Fibroblast of gingiva (primary cell): ENCODE measurements around the gene CFLAR.
A peak's percentile ranks its signal among the peaks of the same experiment; 100 is the strongest.
"Not testable (repeated sequence)": the region's sequence is repeated elsewhere in the genome, so short reads cannot be mapped to it uniquely, and the experiment has no call there.

Source experiments
- DNase-seq: peaks from one replicate; pipeline ENCODE4 v3.0.0-alpha.2; 2011; ENCODE audit warnings: low read depth

The CFLAR gene

DNA sequence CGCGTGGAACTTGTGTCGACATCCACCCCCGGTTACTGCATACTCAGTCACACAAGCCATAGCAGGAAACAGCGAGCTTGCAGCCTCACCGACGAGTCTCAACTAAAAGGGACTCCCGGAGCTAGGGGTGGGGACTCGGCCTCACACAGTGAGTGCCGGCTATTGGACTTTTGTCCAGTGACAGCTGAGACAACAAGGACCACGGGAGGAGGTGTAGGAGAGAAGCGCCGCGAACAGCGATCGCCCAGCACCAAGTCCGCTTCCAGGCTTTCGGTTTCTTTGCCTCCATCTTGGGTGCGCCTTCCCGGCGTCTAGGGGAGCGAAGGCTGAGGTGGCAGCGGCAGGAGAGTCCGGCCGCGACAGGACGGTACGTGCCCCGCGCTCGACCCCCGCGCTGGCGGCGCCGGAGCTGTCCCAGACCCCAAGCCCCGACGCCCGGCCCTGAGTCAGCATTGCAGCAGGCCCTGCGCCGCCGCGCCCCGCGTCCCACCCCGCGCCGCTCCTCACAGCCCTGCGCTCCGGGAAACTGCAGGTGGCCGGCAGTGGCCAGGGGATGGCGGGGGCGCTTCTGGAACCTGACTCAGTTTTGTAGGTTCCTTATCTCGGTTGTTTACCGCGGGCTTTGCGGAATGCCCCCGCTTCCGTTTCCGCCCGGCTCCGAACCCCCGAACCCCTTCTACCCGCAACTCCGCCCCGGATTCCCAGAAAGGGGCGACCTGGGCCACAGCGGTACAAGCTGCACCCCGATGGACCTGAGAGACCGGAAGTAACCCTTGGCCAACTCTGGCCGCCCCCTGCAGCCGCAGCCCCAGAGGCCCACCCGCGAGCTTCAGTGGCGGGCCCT, at the start of gene CFLAR:
TSS of gene CFLAR (plus strand) at position 50 of the 844 bp plus-strand sequence. CDS start 13,702 bp downstream, outside the sequence.
- peak; percentile 89 for DNase-seq

GRCh38 chr2:201070948-201071478, 45.0 kb upstream of the CFLAR start:
- peak; percentile 26 for DNase-seq

- peak; percentile 92 for DNase-seq
Observed at GRCh38 chr2:201071479-201072200, 44.3 kb upstream of the CFLAR start, which contains the start of the genes HYCC2 and NDUFB3. TSS of gene HYCC2 (minus strand) at chr2:201071671. CDS start at chr2:201024009, 47,662 bp downstream. TSS of gene NDUFB3 (plus strand) at chr2:201072001. CDS start at chr2:201078883, 6,882 bp downstream.

DNA sequence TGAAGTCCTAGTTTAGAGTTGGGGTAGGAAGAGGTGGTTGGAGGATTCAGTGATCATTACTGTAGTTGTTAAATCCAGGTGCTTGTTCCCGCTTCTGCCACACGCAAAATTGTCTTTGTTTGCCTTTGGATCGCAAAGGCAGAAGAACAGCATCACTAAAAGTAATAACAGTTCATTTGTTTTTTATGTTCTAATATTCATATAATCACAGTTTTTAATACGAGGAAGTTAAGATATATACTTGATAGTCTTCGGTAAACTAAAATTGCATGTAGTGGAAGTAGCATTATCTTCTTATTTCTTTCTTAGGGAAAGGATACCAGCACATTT, 43.8 kb upstream of the CFLAR start:
- no peak for DNase-seq

- DNase-seq, result no peak
Observed at GRCh38 chr2:201073071-201073470, 42.9 kb upstream of the CFLAR start.

DNA sequence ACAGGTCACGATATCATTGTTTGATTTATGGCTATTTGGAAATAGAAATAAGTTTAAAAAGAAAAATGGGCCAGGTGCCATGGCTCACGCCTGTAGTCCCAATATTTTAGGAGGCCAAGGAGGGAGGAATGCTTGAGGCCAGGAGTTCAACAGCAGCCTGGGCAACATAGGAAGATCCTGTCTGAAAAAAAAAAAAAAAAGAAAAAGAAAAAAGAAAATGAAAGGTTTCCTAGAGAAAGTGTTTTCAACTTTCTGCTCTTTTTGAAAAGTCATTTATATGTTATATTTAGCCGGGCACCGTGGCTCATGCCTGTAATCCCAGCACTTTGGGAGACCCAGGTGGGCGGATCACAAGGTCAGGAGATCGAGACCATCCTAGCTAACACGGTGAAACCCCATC, 41.0 kb upstream of the CFLAR start:
- no peak for DNase-seq

GRCh38 chr2:201084863-201085262, 31.1 kb upstream of the CFLAR start:
- DNase-seq, result no peak

DNA sequence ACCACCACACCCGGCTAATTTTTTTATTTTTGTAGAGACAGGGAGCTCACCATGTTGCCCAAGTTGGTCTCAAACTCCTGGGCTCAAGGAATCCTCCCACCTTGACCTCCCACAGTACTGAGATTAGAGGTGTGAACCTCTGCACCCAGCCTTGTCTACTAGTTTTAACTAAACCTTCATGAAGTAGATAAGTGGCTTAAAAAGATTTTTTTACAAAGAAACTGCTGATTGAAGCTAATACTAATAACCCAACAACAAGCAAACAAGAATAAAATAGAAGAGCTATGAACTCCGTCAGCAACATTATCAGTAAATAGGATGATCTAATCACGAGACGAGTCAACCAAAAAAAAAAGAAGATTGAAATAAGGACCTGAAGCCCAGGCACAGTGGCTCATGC, 25.4 kb upstream of the CFLAR start:
- no peak for DNase-seq

DNA sequence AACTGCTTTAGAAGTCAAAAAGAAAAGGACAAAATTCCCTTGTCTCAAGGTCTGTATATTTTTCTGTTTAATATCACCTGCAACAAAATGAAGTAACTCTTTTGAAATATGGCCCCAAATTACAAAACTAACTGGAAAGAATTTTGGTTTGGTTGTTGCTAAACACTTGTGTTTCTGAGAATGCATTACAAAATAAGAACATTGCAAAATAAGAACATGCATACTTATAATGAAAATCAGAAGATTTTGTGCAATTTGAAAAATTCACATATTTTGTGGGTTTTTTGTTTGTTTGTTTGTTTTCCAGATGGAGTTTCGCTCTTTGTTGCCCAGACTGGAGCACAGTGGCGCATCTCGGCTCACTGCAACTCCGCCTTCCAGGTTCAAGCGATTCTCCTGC, 22.4 kb upstream of the CFLAR start:
- DNase-seq, result peak; percentile 87

DNA sequence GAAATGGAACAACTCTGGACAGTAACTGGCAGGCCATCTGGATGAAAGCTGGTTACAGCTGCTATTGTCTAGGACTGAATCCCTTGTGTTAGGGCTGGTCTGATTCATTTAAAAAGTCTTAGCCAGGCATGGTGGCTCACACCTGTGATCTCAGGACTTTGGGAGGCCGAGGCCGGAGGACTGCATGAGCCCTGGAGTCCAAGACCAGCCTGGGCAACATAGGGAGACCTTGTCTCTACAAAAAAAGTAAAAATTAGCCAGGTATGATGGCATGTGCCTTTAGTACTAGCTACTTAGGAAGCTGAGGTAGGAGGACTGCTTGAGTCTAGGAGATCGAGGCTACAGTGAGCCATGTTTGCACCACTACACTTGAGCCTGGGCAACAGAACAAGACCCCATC, 15.5 kb upstream of the CFLAR start:
- no peak for DNase-seq

DNA sequence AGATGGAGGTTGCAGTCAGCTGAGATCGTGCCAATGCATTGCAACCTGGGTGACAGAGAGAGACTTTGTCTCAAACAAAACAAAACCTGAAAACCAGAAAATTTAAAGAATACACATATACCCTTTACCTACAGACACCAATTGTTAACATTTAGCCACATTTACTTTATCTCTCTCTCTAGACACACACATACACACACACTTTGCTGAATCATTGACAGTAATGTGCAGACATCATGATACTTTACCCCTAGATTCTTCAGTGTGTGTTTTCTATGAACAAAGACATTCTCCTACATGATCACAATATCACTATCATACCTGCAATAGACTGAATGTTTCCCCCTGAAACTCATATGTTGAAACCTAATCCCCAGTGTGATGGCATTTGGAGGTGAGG, 10.2 kb upstream of the CFLAR start:
- no peak for DNase-seq

DNA sequence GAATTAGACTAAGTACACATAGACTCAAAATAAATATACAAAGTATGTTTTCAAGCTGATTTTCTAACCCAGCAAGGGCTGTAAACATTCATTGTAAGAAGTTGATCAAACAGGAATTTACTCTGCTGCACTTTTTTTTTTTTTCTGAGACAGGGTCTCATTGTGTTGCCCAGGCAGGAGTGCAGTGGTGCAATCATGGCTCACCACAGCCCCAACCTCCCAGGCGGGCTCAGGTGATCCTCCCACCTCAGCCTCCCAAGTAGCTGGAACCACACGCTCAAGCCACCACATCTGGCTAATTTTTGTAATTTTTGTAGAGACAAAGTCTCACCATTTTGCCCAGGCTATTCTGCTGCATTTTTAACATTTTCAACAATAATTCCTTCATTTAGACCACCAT, 8.3 kb upstream of the CFLAR start:
- DNase-seq, result no peak

GRCh38 chr2:201108341-201108740, 7.6 kb upstream of the CFLAR start:
- DNase-seq, result no peak

DNA sequence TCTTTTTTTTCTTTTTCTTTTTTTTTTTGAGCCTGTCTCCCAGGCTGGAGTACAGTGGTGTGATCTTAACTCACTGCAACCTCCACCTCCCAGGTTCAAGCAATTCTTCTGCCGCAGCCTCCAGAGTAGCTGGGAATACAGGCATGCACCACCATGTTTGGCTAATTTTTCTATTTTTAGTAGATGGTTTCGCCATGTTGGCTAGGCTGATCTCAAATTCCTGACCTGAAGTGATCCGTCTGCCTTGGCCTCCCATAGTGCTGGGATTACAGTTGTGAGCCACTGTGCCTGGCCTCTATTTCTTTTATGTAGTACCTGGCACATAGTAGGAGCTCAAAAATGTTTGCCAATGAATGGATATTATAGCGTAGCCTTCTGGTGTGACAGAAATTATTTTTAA, 6.8 kb upstream of the CFLAR start:
- DNase-seq, result no peak

GRCh38 chr2:201110615-201111014, 5.3 kb upstream of the CFLAR start:
- DNase-seq, result no peak

DNA sequence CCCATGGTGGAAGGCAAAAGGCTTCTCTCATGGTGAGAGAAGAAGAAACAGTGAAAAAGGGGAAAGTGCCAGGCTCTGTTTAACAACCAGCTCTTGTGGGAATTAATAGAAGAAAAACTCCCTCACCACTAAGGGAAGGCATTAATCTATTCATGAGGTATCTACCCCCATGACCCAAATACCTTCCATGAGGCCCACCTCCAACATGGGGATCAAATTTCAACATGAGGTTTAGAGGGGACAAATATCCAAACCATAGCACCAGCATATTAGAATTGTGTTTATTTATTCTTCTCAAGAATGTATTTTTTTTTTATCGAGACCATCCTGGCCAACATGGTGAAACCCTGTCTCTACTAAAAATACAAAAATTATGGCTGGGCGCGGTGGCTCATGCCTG, 4.9 kb upstream of the CFLAR start:
- DNase-seq, result peak; percentile 90

DNA sequence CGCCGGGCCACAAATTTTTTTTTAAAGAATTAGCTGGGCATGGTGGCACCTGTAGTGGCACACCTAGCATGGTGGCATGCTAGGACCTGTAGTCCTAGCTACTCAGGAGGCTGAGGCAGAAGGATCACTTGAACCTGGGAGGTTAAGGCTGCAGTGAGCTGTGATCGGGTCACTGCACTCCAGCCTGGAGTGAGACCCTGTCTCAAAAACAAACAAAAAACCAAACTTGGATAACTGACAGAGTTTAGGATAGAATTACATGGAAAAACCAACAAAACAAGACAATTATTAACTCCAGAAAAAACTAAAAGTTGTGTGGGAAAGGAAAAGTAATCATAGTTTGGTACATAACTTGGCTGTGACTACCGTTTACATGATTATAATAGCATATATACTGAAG, 1.6 kb upstream of the CFLAR start:
- no peak for DNase-seq

- DNase-seq, result peak; percentile 50
Observed at GRCh38 chr2:201114846-201115245, 1.1 kb upstream of the CFLAR start.

DNA sequence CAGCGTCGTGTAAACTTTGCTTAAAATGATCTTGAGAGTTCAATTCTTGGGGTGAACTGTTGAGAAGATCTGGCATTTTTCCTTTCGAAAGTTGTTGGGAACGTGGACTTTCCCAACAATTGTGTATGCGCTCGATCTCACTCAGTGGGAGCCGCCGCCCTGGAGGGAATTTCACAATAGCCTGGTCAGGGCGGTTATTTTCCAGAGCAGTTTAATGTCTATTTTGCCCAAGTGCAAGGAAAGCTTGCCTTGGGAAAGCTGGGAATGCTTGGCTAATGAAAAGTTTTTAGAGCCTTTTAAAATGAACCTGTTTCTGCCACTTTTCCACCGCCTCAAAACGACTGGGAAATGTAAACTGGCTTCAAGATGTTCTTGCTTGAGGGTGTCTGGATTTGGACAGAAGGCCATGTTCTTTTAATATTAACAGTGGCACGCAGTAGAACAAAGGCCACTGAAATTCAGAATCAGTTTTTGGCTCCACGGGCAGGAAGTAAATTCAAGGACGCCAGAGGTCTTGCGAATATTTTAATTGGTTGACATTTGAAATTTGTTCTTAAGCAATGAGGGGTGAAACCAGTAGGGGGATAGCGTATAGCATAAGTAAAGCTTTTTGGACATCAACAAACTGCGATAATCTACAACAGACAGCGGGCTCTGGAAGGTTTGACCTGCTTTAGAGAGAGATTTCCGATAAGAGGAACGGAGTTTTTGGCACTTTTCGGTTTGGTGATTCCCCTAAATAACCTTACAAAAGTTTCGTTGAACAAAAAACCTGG, 1.2 kb downstream of the CFLAR start:
- peak; percentile 98 for DNase-seq

- not testable (repeated sequence) for DNase-seq
Observed at GRCh38 chr2:201117735-201118094, 1.8 kb downstream of the CFLAR start.

DNA sequence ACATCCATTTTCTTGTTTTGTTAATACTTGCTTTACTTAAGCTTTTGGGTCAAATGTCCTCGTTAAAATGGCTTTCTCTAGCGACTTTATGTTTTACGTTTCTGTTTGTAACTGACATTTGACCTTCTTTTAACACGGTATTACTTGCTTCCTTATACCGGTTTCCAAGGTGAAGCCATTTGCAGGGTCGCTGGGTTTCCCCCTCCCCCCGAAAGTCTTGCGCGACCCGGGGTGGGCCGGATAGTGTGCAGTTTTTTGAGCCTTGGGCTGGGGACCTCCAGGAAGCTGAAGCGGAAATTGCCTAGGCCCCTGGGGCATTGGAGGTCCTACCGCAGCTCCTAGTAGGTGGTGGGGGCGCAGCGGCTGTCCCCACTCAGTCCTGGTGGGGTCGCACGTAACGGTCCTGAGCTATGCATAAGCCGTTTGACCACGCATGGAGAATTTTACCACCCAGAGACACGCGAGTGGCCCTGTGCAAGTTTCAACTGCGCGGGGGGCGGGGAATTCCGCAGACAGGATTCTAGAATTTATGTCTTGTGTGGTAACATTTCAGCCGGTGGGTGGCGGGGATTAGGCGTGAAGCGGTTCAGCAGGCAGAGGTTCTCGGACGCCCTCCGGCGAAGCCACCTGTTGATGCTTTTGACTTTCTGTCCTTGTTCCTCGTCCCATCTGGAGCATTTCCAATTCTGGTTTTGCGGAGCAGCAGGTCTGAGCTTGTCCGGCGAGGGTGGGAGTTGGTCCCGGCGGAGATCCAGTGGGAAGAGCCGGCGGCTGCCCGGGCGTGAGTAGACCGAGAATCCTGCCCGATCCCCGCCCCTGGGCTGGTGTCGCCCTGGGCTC, 2.4 kb downstream of the CFLAR start:
- DNase-seq, result peak; percentile 87
